HepG2 (cell line): Measurements from ENCODE around the gene FAM221B. TPM values are rescaled to one million over a fixed set of nuclear protein-coding genes. Genes with fewer than 3 reads are reported as not detected.

Source experiments
- GABPB1 ChIP-seq: IDR thresholded peaks from 2 replicates; pipeline ENCODE4 v1.6.1; 2016; ENCODE audit warnings: mild to moderate bottlenecking, missing genetic modification reagents, moderate library complexity, missing compliant biosample characterization
- GFI1 ChIP-seq: sonication (generic); formaldehyde crosslinking; IDR thresholded peaks from 2 replicates; pipeline ENCODE4 v1.5.0; 2020; ENCODE audit warnings: missing genetic modification reagents, mild to moderate bottlenecking, borderline replicate concordance
- HMG20A ChIP-seq: IDR thresholded peaks from 2 replicates; pipeline ENCODE4 v1.6.1; 2016; ENCODE audit warnings: borderline replicate concordance
- HNF1A ChIP-seq, 2 experiments: sonication (generic) in 1 of 2; formaldehyde crosslinking in 1 of 2; IDR thresholded peaks; 2 replicates each; pipeline versions ENCODE4 v1.4.0 to v1.6.1; 2016 to 2020; ENCODE audit warnings: borderline replicate concordance in 1 of 2, low read depth in 1 of 2, mild to moderate bottlenecking in 1 of 2, missing genetic modification reagents in 1 of 2
- KLF9 ChIP-seq: IDR thresholded peaks from 2 replicates; pipeline ENCODE4 v1.6.1; 2016; ENCODE audit warnings: low read depth
- MAFG ChIP-seq: sonication (generic); formaldehyde crosslinking; IDR thresholded peaks from 2 replicates; pipeline ENCODE4 v1.5.1; 2020; ENCODE audit warnings: mild to moderate bottlenecking, missing genetic modification reagents
- MED1 ChIP-seq: sonication (generic); formaldehyde crosslinking; IDR thresholded peaks from 2 replicates; pipeline ENCODE4 v1.4.0; 2020; ENCODE audit warnings: missing genetic modification reagents
- MEIS2 ChIP-seq: sonication (generic); formaldehyde crosslinking; IDR thresholded peaks from 2 replicates; pipeline ENCODE4 v1.9.0; 2021; ENCODE audit warnings: mild to moderate bottlenecking, missing genetic modification reagents
- SALL1 ChIP-seq: sonication (generic); formaldehyde crosslinking; IDR thresholded peaks from 2 replicates; pipeline ENCODE4 v1.8.0; 2022; ENCODE audit warnings: mild to moderate bottlenecking, missing genetic modification reagents
- SOX5 ChIP-seq: IDR thresholded peaks from 2 replicates; pipeline ENCODE4 v1.6.1; 2016; ENCODE audit warnings: borderline replicate concordance
- TARDBP ChIP-seq: sonication (generic); formaldehyde crosslinking; IDR thresholded peaks from 2 replicates; pipeline ENCODE4 v1.8.0; 2022; ENCODE audit warnings: mild to moderate bottlenecking, missing genetic modification reagents
- ZNF160 ChIP-seq: sonication (generic); formaldehyde crosslinking; IDR thresholded peaks from 2 replicates; pipeline ENCODE4 v1.8.0; 2022; ENCODE audit warnings: mild to moderate bottlenecking, inconsistent platforms, missing genetic modification reagents
- ZNF335 ChIP-seq: sonication (generic); formaldehyde crosslinking; IDR thresholded peaks from 2 replicates; pipeline ENCODE4 v1.4.0; 2020; ENCODE audit warnings: missing genetic modification reagents
- ZNF350 ChIP-seq: sonication (generic); formaldehyde crosslinking; IDR thresholded peaks from 2 replicates; pipeline ENCODE4 v1.4.0; 2020; ENCODE audit warnings: mild to moderate bottlenecking, low read depth, missing genetic modification reagents, borderline replicate concordance
- ZNF441 ChIP-seq: sonication (generic); formaldehyde crosslinking; IDR thresholded peaks from 2 replicates; pipeline ENCODE4 v1.7.0; 2021; ENCODE audit warnings: missing genetic modification reagents, borderline replicate concordance
- ZNF687 ChIP-seq: sonication (generic); formaldehyde crosslinking; IDR thresholded peaks from 2 replicates; pipeline ENCODE4 v1.5.1; 2020; ENCODE audit warnings: mild to moderate bottlenecking, missing genetic modification reagents, moderate library complexity
- ZZZ3 ChIP-seq: sonication (generic); formaldehyde crosslinking; IDR thresholded peaks from 2 replicates; pipeline ENCODE4 v1.4.0; 2020; ENCODE audit warnings: missing genetic modification reagents, mild to moderate bottlenecking, borderline replicate concordance
- polyA plus RNA-seq, 8 experiments: library from polyadenylated mRNA; depleted of rRNA in 3 of 8; stranded (reverse) in 7 of 8; unstranded in 1 of 8; fragments of >200 nt; fragmentation: Illumina TruSeq in 4 of 8; extraction: Trizol in 4 of 8; gene quantifications; 2 replicates each; pipeline versions ENCODE4 v1.2.1 to v1.2.3, GENCODE V29; 2011 to 2016; ENCODE audit warnings: low read depth in 4 of 8, missing spikeins in 1 of 8, mixed read lengths in 1 of 8; ENCODE audit not compliant: insufficient read depth in 1 of 8
- total RNA-seq, 5 experiments: library from RNA; depleted of rRNA; stranded (reverse); fragments of >200 nt; fragmentation: Illumina TruSeq; extraction: Trizol; gene quantifications; 2 replicates each; pipeline ENCODE4 v1.2.3, GENCODE V29; 2016; ENCODE audit warnings: low read depth in 1 of 5
- TF ChIP-seq, protein P1 (sequence below): sonication (generic); formaldehyde crosslinking; conservative IDR thresholded peaks from 2 replicates; pipeline ENCODE4 v1.8.1; 2023; ENCODE audit warnings: missing genetic modification reagents

The FAM221B gene
- total and polyA plus RNA-seq, 2 of the 13 experiments (the other 11 are each of a cell fraction or from before 2014, with no cell fraction given) = not detected

- TF ChIP-seq ZNF687 (CRISPR knock-in tag) = peak; percentile 30; the same call in 1 of the 2 replicates
- peak; percentile 63; the same call in 1 of the 2 replicates for TF ChIP-seq SALL1 (CRISPR knock-in tag)
- TF ChIP-seq, protein P1, sequence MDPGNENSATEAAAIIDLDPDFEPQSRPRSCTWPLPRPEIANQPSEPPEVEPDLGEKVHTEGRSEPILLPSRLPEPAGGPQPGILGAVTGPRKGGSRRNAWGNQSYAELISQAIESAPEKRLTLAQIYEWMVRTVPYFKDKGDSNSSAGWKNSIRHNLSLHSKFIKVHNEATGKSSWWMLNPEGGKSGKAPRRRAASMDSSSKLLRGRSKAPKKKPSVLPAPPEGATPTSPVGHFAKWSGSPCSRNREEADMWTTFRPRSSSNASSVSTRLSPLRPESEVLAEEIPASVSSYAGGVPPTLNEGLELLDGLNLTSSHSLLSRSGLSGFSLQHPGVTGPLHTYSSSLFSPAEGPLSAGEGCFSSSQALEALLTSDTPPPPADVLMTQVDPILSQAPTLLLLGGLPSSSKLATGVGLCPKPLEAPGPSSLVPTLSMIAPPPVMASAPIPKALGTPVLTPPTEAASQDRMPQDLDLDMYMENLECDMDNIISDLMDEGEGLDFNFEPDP = no peak
- no peak for TF ChIP-seq ZZZ3 (CRISPR knock-in tag)
- peak; percentile 55; the same call in 1 of the 2 replicates for TF ChIP-seq HMG20A (CRISPR knock-in tag)
- TF ChIP-seq MED1 (CRISPR knock-in tag) = peak; percentile 50
- 0 out of 2 replicates have a peak, but pooled peaks have one; percentile 25 for TF ChIP-seq HNF1A (IDR thresholded peaks at IDR 0.05; ENCODE audit: low read depth)
- TF ChIP-seq HNF1A (CRISPR knock-in tag; IDR thresholded peaks at IDR 0.05; ENCODE audit: borderline replicate concordance) = no peak
- no peak for TF ChIP-seq KLF9 (CRISPR knock-in tag)
- TF ChIP-seq ZNF441 (CRISPR knock-in tag) = no peak
- 0 out of 2 replicates have a peak, but pooled peaks have one; percentile 52 for TF ChIP-seq ZNF350
- 0 out of 2 replicates have a peak, but pooled peaks have one; percentile 26 for TF ChIP-seq TARDBP (CRISPR knock-in tag)
- 0 out of 2 replicates have a peak, but pooled peaks have one; percentile 47 for TF ChIP-seq MEIS2
- TF ChIP-seq ZNF335 (CRISPR knock-in tag) = no peak
- 0 out of 2 replicates have a peak, but pooled peaks have one; percentile 15 for TF ChIP-seq ZNF160
- 0 out of 2 replicates have a peak, but pooled peaks have one; percentile 16 for TF ChIP-seq MAFG (CRISPR knock-in tag)
- TF ChIP-seq SOX5 (CRISPR knock-in tag) = 0 out of 2 replicates have a peak, but pooled peaks have one; percentile 38
- peak; percentile 88 for TF ChIP-seq GABPB1 (CRISPR knock-in tag)
- peak; percentile 63 for TF ChIP-seq GFI1 (CRISPR knock-in tag)
Measured at GRCh38 chr9:35834260-35835215, 6.0 kb upstream of the FAM221B start (continued).
